ENCODE data around the gene DPEP2. TPM values are rescaled to one million over a fixed set of nuclear protein-coding genes. Genes with fewer than 3 reads are reported as not detected.

DPEP2 gene
- polyA plus RNA-seq, 6 donors from 2014 or later: 57.3 to 125 (median 75.1) TPM

DNA sequence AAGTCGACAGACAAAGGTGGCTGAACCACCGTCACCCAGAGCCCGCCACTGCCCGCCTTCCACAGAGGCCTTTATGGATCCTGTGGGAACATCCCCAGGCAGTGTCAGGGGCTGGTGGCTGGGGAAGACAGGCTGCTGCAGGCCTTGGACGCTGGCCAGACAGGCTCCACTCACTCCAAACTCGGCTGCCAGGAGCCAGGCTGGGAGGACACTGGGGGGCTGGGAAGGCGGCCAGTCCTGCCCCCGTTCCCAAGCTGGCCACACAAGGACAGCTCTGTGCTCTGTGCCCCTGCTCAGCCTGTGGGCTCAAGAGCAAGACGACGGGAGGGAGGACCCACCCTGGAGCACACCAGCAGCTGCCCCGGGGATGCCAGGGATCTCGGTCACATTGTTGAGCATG lies 47.8 kb downstream of the DPEP2 start:
- H3K27ac Mint-ChIP-seq: no peak overlapping the region
- H3K4me1 Mint-ChIP-seq: no peaks in the 10 kb centered on the region
- no peaks in the 10 kb centered on the region for H3K36me3 Mint-ChIP-seq
- no peaks in the 10 kb centered on the region for H3K9me3 Mint-ChIP-seq
- H3K27me3 Mint-ChIP-seq: no peaks in the 10 kb centered on the region
- no peak overlapping the region for H3K4me3 Mint-ChIP-seq
- DNase-seq (no peak), ATAC-seq (ENCODE audit: low read depth in 2 of 2) (no peak)

DNA sequence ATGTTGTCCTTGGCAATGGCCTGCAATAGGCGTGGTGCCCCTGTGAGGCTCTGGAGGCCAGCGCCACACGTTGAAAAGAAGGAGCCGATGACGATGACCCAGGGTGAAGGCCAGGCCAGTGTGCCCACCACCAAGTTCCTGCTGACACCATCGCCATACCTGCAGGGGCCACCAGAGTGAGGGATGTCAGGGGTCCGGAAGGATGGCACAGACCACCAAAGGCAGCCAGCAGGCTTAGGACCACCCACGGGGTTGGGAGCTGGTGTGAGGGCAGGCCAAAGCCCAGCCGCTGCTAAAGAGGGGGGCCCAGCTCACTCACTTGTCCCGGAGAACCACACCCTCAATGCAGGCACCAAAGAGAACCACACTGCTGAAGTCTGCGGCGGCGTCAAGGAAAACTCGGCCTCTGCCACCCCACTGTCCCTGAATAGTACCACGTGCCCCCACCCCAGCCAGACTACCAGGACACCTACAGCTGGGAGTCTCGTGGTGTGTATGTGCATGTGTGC lies 48.9 kb downstream of the DPEP2 start:
- ATAC-seq (ENCODE audit: low read depth in 2 of 2): no peak
- H3K27ac Mint-ChIP-seq: no peak overlapping the region
- H3K36me3 Mint-ChIP-seq: no peaks in the 10 kb centered on the region
- H3K4me1 Mint-ChIP-seq: no peaks in the 10 kb centered on the region
- DNase-seq: no peak
- H3K9me3 Mint-ChIP-seq: no peaks in the 10 kb centered on the region
- no peak overlapping the region for H3K4me3 Mint-ChIP-seq
- no peaks in the 10 kb centered on the region for H3K27me3 Mint-ChIP-seq

DNA sequence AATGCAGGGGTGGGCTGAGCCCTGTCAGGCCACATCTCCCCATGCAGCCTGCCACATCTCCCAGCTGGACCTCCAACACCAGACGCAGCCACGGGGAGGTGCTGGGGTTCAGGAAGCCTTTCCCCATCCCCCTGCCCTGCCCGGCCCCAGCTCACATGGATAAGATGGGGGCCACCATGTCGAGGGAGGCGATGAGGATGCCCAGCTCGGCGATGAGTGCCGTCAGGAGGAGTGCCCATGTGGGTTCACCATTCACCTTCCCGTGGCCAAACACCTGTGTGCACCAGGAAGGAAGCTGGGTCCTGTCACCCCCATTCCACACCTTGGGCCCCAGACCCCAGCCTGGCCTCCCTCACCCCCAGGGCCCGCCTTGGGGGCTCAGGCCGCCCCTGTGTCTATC lies 49.6 kb downstream of the DPEP2 start:
- Mint-ChIP-seq H3K9me3 (no peaks in the 10 kb centered on the region), H3K4me3 (no peak overlapping the region), H3K27ac (no peak overlapping the region), H3K27me3 (no peaks in the 10 kb centered on the region), H3K36me3 (no peaks in the 10 kb centered on the region), H3K4me1 (no peaks in the 10 kb centered on the region)
- ATAC-seq (ENCODE audit: low read depth in 2 of 2) (no peak), DNase-seq (no peak)

DNA sequence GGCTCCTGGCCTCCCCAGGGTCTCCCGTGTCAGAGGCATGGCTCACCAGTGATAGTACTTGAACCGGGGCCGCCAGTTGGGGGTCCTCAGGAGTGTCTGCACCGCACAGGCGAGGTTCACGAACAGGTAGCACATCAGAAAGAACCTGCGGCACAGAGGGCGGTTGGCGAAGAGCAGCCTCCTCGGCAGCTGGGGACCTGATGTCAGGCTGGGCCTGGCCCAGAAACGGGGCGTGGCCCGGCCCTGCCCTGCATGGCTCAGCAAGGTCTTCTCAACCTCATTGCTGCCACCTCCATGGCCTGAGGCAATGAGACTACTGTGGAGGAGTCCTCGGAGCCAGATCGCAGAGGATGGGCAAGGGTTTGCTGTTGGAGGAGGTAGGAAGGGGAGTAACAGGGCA lies 51.3 kb downstream of the DPEP2 start:
- no peaks in the 10 kb centered on the region for H3K9me3 Mint-ChIP-seq
- H3K36me3 Mint-ChIP-seq: no peaks in the 10 kb centered on the region
- no peak overlapping the region for H3K27ac Mint-ChIP-seq
- no peaks in the 10 kb centered on the region for H3K27me3 Mint-ChIP-seq
- H3K4me3 Mint-ChIP-seq: peak overlapping the region in 1 of 8 donors; percentile 40
- ATAC-seq (ENCODE audit: low read depth in 2 of 2): no peak
- H3K4me1 Mint-ChIP-seq: peaks cover 0 to 2% (median 0%) of the 10 kb centered on the region in 3 donors
- DNase-seq: no peak

DNA sequence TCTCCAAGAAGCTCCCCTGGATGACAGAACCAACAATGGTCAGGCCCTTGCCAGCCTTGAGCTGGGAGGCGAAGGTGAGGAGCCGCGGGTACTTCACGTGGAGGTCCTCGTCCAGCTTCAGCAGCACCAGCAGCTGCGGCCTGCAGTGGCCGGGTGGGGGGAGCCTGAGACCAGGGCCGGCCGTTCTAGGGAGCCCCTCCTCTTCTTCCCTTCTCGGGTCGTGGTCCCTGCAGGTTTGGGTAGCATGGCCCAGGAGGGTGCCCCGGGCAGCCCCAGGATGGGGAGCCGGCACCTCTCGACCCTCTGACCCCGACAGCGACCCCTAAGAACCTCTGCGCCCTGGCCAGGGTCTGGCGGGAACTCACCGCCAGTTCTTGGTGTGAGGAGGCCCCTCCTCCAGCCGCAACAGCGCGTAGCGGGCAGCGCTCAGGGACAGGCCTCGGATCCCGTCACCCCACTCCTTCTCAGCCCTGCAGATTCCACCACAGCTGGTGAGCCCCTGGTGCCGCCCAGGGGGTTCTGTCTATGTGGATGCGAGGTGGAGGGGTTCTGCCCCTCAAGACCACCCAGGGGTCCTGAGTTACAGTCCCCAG lies 52.2 kb downstream of the DPEP2 start:
- no peak for DNase-seq
- H3K36me3 Mint-ChIP-seq: no peaks in the 10 kb centered on the region
- H3K9me3 Mint-ChIP-seq: no peaks in the 10 kb centered on the region
- no peak overlapping the region for H3K4me3 Mint-ChIP-seq
- ATAC-seq (ENCODE audit: low read depth in 2 of 2): no peak
- H3K4me1 Mint-ChIP-seq: peaks cover 0 to 4% (median 3%) of the 10 kb centered on the region in 3 donors
- H3K27me3 Mint-ChIP-seq: no peaks in the 10 kb centered on the region
- no peak overlapping the region for H3K27ac Mint-ChIP-seq

DNA sequence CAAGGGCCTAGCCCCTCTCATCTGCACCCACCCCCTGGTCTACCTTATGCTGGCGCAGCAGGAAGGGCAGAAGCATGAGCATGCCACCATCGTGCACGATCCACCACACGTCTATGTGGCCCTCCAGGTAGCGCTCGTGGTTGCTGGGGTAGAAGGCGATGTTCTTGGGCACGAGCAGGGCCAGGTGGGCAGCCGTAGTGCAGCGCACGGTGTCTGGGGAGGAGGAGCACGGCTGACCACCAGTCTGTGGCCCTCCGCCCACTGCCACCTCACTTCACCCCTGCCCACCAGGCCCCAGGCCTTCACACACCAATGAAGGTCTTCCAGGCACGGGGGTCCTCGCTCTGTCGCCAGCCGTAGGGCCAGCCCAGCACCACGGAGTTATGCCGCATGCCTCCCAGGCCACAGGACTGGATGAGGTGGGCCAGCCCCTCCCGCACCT lies 53.1 kb downstream of the DPEP2 start:
- H3K27me3 Mint-ChIP-seq: no peaks in the 10 kb centered on the region
- peak overlapping the region in 1 of 6 donors; percentile 27 for H3K27ac Mint-ChIP-seq
- H3K36me3 Mint-ChIP-seq: no peaks in the 10 kb centered on the region
- no peak for ATAC-seq (ENCODE audit: low read depth in 2 of 2)
- no peak overlapping the region for H3K4me3 Mint-ChIP-seq
- no peaks in the 10 kb centered on the region for H3K9me3 Mint-ChIP-seq
- H3K4me1 Mint-ChIP-seq: peaks cover 0 to 9% (median 3%) of the 10 kb centered on the region in 3 donors
- DNase-seq: no peak

DNA sequence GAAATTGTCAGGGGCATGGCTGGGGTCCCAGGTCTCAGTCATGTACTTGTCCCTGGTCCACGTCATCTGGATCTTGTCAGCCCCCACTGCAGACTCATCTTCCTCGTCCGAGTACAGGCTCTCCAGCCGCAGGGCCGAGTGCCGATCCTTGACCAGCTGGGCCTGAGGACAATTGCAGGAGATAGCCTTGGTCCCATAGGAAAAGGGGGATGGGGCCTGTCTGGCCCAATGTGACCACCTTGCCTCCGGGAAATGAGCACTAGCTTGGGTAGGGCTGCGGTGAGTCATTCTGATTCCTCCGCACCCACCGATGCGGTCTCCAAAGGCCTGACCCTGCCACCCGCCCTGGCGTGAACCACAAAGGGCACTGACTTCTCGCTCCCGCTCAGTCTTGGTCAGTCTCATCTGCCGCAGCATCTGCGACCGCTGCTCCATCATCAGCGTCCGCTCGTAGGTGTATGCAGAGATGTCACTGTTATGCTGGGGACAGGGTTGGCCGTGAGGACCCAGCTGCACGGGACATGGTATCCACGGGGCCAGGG lies 53.8 kb downstream of the DPEP2 start:
- H3K4me1 Mint-ChIP-seq: peaks cover 0 to 15% (median 3%) of the 10 kb centered on the region in 3 donors
- H3K9me3 Mint-ChIP-seq: no peaks in the 10 kb centered on the region
- H3K4me3 Mint-ChIP-seq: no peak overlapping the region
- DNase-seq (no peak), ATAC-seq (ENCODE audit: low read depth in 2 of 2) (no peak)
- no peaks in the 10 kb centered on the region for H3K27me3 Mint-ChIP-seq
- no peaks in the 10 kb centered on the region for H3K36me3 Mint-ChIP-seq
- H3K27ac Mint-ChIP-seq: peak overlapping the region in 1 of 6 donors; percentile 27

DNA sequence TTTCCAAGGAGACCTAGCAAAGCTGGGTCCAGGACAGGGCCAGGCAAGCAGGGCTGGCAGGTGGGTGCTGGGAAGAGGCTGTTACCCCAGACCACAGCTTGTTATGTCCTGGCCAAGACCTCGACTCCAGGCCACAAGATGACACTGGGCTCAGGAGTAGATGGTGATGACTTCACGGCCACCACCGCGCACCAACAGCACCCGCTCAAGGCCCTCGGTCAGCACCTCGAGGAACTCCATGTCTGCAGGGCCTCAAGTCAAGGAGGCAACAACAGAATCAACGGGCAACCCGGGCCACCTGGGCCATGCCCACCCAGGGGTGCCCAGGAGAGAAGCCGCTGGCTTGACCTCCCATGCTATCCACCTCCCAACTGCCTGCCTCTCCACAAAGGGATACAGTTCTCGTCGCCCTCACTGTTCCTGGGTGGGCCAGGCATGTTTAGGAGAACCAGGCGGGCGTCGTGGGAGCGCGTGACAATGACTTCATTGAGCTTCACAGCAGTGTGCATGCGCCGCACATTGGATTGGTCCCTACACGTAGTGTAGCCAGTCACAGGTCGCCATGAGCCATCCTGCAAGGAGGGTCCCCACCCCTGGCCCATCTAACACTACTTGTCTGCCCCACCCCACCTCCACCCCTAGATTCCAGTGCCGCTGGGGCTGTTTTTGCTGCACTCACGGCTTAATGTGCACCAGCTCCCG lies 54.4 kb downstream of the DPEP2 start:
- ATAC-seq (ENCODE audit: low read depth in 2 of 2): no peak
- Mint-ChIP-seq H3K4me1 (peaks cover 4 to 20% (median 9%) of the 10 kb centered on the region in 3 donors), H3K9me3 (no peaks in the 10 kb centered on the region), H3K36me3 (no peaks in the 10 kb centered on the region), H3K27me3 (no peaks in the 10 kb centered on the region), H3K27ac (peak overlapping the region in 1 of 6 donors; percentile 36), H3K4me3 (no peak overlapping the region)
- DNase-seq: no peak

DNA sequence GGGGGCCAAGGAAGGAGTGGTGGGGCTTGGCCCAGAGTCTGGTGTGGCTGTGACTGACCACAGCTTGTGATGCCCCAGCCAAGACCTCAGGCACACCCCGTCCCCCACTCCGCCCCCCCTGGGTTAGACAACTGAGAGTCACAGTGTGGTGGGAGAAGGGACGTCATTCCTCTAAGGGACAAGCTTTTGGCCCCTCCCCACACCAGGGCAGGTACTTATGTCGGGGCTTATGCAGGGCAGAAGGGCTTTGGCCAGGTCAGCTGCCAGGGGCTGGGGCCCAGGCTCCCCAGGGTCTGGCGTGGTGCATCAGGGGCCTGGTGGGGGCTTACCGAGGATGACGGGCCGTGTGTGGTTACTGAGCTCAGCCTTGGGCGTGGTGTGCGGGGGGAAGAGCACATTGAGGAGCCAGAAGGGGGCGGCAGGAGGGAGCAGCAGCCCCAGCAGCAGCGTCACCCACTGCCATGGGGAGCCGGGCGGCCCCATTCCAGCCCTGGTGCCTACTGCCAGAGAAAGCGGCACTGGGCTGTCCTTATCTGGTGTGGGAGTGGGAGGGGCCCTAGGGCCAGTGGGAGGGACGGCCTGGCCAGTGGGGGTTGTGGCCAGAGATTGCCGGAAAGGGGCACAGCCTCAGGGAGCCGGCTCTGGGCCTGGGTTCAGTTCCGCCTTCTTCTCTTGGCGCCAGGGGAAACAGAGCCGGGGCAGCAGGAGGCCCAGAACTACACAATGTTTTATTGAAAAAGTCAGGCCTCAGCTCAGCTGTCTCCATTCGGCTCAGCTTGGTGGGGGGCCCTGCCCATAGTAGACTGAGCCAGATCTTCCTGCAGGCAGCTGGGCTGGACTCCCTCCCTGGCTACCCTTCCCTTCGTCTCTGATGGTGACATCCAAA lies 55.4 kb downstream of the DPEP2 start, which contains the start of gene LCAT:
Gene LCAT, minus strand, starts transcription at position 502 of the 886 bp plus-strand sequence. Its CDS starts 19 bp downstream, at position 483.
- Mint-ChIP-seq H3K4me3 (no peak within 1 kb of the TSS), H3K27me3 (no peaks in the 10 kb centered on the region), H3K9me3 (no peaks in the 10 kb centered on the region), H3K27ac (peak within 1 kb of the TSS in 1 of 6 donors; percentile 36), H3K4me1 (peaks cover 7 to 23% (median 12%) of the 10 kb centered on the region in 3 donors), H3K36me3 (no peaks in the 10 kb centered on the region)
- DNase-seq (no peak), ATAC-seq (ENCODE audit: low read depth in 2 of 2) (no peak)

DNA sequence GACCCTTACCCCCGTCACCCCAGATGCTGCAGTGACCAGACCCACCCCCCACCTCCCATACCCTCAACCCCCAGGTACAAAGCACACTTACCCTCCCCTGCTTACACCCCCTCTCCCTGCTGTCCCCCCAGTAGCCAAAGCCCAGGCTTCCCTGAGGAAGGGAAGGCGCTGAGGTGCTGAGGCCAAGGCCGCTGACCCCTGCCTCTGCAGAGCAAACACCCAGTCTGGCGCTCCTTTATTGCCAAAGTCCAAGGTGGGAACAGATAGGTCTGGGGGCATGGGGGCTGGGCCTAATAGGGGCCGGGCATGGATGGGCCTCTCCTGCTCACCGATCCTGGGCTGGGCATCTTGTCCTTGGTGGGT lies 56.0 kb downstream of the DPEP2 start:
- no peak overlapping the region for H3K4me3 Mint-ChIP-seq
- peaks cover 7 to 24% (median 12%) of the 10 kb centered on the region in 3 donors for H3K4me1 Mint-ChIP-seq
- H3K9me3 Mint-ChIP-seq: no peaks in the 10 kb centered on the region
- H3K27ac Mint-ChIP-seq: no peak overlapping the region
- no peaks in the 10 kb centered on the region for H3K36me3 Mint-ChIP-seq
- DNase-seq: no peak
- H3K27me3 Mint-ChIP-seq: no peaks in the 10 kb centered on the region
- ATAC-seq (ENCODE audit: low read depth in 2 of 2): no peak

DNA sequence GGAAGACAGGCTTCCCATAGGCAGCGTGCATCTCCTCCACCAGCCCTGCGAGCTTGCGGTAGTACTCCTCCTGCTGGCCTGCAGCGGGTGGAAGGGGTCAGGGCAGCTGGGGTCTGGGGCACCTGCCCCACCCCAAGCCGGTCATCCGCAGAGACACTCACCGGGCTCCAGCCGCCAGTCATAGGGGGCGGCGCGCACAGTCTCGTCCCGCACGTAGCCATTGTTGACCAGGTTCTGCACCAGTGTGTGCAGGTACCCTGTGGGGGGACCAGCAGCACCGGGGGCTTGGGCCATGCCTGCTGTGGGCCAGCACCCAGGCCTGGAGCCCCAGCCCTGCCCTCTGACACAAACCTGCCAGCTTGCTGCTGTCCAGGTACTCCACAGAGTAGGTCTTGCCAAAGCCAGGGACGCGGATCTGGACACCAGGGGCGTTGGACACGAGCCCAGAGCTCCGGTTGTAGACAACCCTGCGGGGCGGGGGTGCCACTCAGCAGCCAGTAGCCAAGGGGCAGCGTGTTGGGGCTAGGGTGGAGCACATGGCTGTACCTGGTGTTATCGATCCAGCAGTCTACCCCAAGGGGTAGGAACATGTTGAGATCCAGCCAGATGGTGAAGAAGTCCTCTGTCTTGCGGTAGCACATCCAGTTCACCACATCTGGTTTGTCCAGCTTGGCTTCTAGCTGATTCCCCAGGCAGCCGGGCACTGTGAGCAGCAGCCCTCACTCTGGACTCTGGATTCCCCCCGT lies 56.6 kb downstream of the DPEP2 start:
- Mint-ChIP-seq H3K36me3 (no peaks in the 10 kb centered on the region), H3K9me3 (no peaks in the 10 kb centered on the region), H3K27ac (no peak overlapping the region), H3K4me1 (peaks cover 7 to 24% (median 12%) of the 10 kb centered on the region in 3 donors), H3K27me3 (no peaks in the 10 kb centered on the region), H3K4me3 (no peak overlapping the region)
- DNase-seq (no peak), ATAC-seq (ENCODE audit: low read depth in 2 of 2) (no peak)

DNA sequence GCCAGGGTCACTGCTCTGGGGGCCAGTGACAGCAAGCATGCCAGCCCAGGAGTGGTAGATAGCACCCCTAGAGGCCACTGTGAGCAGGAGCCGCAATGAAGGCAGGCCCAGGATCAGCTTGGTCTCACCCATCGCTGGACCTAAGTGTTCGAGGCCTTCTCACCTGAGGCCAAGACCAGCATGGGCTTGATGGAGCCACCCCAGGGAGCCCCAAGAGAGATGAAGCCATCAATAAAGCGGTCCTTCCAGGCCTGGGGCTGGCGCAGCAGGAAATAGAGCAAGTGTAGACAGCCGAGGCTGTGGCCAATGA lies 57.1 kb downstream of the DPEP2 start:
- ATAC-seq (ENCODE audit: low read depth in 2 of 2): peak; percentile 54 to 65
- peaks cover 11 to 28% (median 15%) of the 10 kb centered on the region in 3 donors for H3K4me1 Mint-ChIP-seq
- DNase-seq: no peak
- H3K27ac Mint-ChIP-seq: peak overlapping the region in 1 of 6 donors; percentile 57
- H3K27me3 Mint-ChIP-seq: no peaks in the 10 kb centered on the region
- no peak overlapping the region for H3K4me3 Mint-ChIP-seq
- no peaks in the 10 kb centered on the region for H3K36me3 Mint-ChIP-seq
- H3K9me3 Mint-ChIP-seq: no peaks in the 10 kb centered on the region

Data from naive B cell (primary cell).